Measurements from ENCODE around the gene DBX1.
A peak's percentile ranks its signal among the peaks of the same experiment; 100 is the strongest.

DNA sequence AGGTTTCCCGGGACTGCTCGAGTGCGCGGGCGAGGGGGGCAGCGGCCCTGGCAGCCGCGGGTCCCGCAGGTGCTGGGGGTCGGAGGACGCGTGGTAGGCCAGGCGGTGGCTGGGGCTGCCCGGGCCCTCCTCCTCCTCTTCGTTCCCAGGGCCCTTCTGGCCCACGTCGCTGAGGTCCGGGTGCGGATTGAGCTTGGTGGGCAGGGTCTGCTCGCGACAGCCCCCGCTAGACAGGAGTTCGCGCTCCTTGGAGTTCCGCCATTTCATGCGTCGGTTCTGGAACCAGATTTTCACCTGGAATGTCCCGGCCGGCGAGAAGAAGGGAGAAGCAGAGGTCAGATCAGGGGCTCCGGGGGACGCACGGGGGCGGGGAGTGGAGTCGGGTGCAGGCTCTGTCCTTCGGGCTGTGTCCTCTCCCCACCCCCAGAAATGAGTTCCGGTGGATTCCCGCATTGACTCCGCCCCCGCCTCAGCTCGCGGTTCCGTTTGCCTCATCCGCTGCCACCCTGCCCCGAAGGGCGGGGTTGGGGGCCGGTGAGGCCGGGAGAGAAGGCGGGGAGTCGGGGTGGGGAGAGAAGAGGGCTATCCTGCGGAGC is 3.9 kb downstream of the DBX1 start:
- TF ChIP-seq, protein P1, sequence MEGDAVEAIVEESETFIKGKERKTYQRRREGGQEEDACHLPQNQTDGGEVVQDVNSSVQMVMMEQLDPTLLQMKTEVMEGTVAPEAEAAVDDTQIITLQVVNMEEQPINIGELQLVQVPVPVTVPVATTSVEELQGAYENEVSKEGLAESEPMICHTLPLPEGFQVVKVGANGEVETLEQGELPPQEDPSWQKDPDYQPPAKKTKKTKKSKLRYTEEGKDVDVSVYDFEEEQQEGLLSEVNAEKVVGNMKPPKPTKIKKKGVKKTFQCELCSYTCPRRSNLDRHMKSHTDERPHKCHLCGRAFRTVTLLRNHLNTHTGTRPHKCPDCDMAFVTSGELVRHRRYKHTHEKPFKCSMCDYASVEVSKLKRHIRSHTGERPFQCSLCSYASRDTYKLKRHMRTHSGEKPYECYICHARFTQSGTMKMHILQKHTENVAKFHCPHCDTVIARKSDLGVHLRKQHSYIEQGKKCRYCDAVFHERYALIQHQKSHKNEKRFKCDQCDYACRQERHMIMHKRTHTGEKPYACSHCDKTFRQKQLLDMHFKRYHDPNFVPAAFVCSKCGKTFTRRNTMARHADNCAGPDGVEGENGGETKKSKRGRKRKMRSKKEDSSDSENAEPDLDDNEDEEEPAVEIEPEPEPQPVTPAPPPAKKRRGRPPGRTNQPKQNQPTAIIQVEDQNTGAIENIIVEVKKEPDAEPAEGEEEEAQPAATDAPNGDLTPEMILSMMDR (optimal IDR thresholded peaks at IDR 0.05 in 1 of 3, IDR thresholded peaks at IDR 0.05 in 1 of 3, conservative IDR thresholded peaks at IDR 0.05 in 1 of 3; ENCODE audit: extremely low read depth in 1 of 3, insufficient read depth in 2 of 3, low read length in 3 of 3) = no peak
- TF ChIP-seq EZH2 (IDR thresholded peaks at IDR 0.05; ENCODE audit: low read length) = peak; percentile 70
